RWPE2 (cell line): Measurements from ENCODE around the gene DNAJC6.

Source experiments
- ATAC-seq: fragments of 200-7000 bp; cut with Tn5 transposase; 3 replicates; pipeline ENCODE4 v1.9.1; 2021; ENCODE audit warnings: low read depth
- DNase-seq: peaks from one replicate; pipeline ENCODE4 v3.0.0-alpha.2; 2020; ENCODE audit warnings: low spot score
- H3K27ac ChIP-seq: fragments of 450-650 bp; 2 replicates; pipeline ENCODE4 v1.5.1; 2017; ENCODE audit warnings: mild to moderate bottlenecking; ENCODE audit not compliant: poor library complexity, severe bottlenecking
- H3K27me3 ChIP-seq: fragments of 250-450 bp; sonication (Bioruptor Pico); 2 replicates; pipeline ENCODE4 v1.5.1; 2021; ENCODE audit warnings: mild to moderate bottlenecking, moderate library complexity; ENCODE audit not compliant: insufficient read depth, poor library complexity, severe bottlenecking
- H3K36me3 ChIP-seq: fragments of 250-450 bp; sonication (Bioruptor Pico); 2 replicates; pipeline ENCODE4 v1.5.1; 2020; ENCODE audit warnings: low read depth, mild to moderate bottlenecking, moderate library complexity
- H3K4me1 ChIP-seq: fragments of 250-450 bp; sonication (Bioruptor Pico); 2 replicates; pipeline ENCODE4 v1.5.1; 2021; ENCODE audit warnings: mild to moderate bottlenecking, moderate library complexity; ENCODE audit not compliant: insufficient read depth, poor library complexity, severe bottlenecking
- H3K4me3 ChIP-seq: fragments of 250-450 bp; sonication (Bioruptor Pico); 2 replicates; pipeline ENCODE4 v1.5.1; 2021; ENCODE audit warnings: mild to moderate bottlenecking, moderate library complexity; ENCODE audit not compliant: severe bottlenecking
- H3K9me3 ChIP-seq: fragments of 250-450 bp; sonication (Bioruptor Pico); 2 replicates; pipeline ENCODE4 v1.5.1; 2021; ENCODE audit warnings: mild to moderate bottlenecking, moderate library complexity; ENCODE audit not compliant: severe bottlenecking
- TF ChIP-seq, protein P1 (sequence below): fragments of 450-650 bp; IDR thresholded peaks from one replicate; pipeline ENCODE4 v1.5.1; 2017; ENCODE audit warnings: mild to moderate bottlenecking, moderate library complexity; ENCODE audit not compliant: poor library complexity, severe bottlenecking

The DNAJC6 gene

GRCh38 chr1:65419681-65420589 is 110.6 kb downstream of the DNAJC6 start:
- peak; percentile 98 for DNase-seq
- peak overlapping the region; percentile 73 for H3K4me3 ChIP-seq
- TF ChIP-seq, protein P1, sequence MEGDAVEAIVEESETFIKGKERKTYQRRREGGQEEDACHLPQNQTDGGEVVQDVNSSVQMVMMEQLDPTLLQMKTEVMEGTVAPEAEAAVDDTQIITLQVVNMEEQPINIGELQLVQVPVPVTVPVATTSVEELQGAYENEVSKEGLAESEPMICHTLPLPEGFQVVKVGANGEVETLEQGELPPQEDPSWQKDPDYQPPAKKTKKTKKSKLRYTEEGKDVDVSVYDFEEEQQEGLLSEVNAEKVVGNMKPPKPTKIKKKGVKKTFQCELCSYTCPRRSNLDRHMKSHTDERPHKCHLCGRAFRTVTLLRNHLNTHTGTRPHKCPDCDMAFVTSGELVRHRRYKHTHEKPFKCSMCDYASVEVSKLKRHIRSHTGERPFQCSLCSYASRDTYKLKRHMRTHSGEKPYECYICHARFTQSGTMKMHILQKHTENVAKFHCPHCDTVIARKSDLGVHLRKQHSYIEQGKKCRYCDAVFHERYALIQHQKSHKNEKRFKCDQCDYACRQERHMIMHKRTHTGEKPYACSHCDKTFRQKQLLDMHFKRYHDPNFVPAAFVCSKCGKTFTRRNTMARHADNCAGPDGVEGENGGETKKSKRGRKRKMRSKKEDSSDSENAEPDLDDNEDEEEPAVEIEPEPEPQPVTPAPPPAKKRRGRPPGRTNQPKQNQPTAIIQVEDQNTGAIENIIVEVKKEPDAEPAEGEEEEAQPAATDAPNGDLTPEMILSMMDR = no peak

GRCh38 chr1:65420590-65421350 is 111.4 kb downstream of the DNAJC6 start, which contains the start of the genes LEPR and LEPROT:
TSS of gene LEPR (plus strand) at chr1:65420668. CDS start at chr1:65565566, 144,898 bp downstream.
TSS of gene LEPROT (plus strand) at chr1:65420668. CDS start at chr1:65420725, 57 bp downstream.
- peaks cover 12% of the 10 kb centered on the region for H3K36me3 ChIP-seq
- peak within 1 kb of the TSS; percentile 73 for H3K4me3 ChIP-seq
- peaks cover 61% of the 10 kb centered on the region for H3K4me1 ChIP-seq
- ATAC-seq (peak; percentile 46), DNase-seq (no peak)
- H3K9me3 ChIP-seq = no peaks in the 10 kb centered on the region
- H3K27me3 ChIP-seq = no peaks in the 10 kb centered on the region
- TF ChIP-seq, protein P1 = no peak
- peak within 1 kb of the TSS; percentile 91 for H3K27ac ChIP-seq

More at GRCh38 chr1:65419681-65420589, 110.6 kb downstream of the DNAJC6 start:
- Histone ChIP-seq H3K36me3 (peaks cover 4% of the 10 kb centered on the region), H3K27me3 (no peaks in the 10 kb centered on the region), H3K4me1 (peaks cover 53% of the 10 kb centered on the region), H3K9me3 (no peaks in the 10 kb centered on the region), H3K27ac (peak overlapping the region; percentile 91)
- peak; percentile 79 for ATAC-seq

GRCh38 chr1:65421351-65422025 is 112.1 kb downstream of the DNAJC6 start:
- DNase-seq (no peak), ATAC-seq (no peak)
- Histone ChIP-seq H3K4me1 (peaks cover 68% of the 10 kb centered on the region), H3K27ac (peak overlapping the region; percentile 91), H3K36me3 (peaks cover 19% of the 10 kb centered on the region), H3K27me3 (no peaks in the 10 kb centered on the region), H3K4me3 (peak overlapping the region; percentile 73), H3K9me3 (no peaks in the 10 kb centered on the region)
- TF ChIP-seq, protein P1 = no peak

DNA sequence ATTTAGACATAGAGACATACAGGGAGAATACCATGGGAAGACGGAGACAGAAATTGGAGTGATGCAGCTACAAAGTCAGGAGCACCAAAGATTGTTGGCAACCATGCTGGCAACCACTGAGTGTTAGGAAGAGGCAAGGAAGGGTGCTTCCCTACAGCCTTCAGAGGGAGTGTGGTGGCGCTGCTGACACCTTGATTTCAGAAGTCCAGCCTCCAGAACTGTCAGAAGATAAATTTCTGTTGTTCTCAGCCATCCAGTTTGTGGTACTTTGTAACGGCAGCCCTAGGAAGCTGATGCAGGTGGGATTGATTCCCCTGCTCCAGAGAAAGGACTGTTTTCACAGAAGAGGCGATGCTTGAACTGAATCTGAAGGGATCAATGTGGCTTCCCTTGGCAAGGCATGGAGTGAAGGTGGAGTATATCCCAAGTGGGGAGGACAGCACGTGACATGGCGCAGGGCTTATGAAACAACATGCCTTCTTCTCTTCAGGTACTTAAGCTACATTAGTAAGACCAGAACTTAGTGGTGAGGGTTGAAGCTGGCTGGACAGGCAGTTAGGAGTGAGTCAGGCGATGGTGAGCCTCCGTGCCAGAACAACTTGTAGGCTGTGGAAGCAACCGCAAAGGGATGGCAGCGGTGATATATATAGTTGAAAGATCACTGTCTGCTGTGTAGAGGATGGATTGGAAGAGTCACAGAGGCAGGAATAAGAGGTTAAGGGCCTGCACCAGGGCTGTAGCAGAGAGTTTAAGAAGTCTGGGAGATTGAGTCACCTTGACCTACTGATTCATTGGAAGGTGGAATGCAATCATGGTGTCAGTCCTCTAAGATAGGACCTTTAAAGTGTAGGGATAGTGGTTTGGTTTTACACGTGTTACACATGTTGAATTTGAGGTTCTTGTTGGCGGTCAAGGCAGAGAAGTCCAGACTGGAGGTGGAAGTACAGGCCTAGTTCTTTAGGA is 113.2 kb downstream of the DNAJC6 start:
- peaks cover 30% of the 10 kb centered on the region for H3K36me3 ChIP-seq
- H3K4me1 ChIP-seq = peaks cover 63% of the 10 kb centered on the region
- DNase-seq = no peak
- H3K4me3 ChIP-seq = no peak overlapping the region
- no peaks in the 10 kb centered on the region for H3K9me3 ChIP-seq
- no peaks in the 10 kb centered on the region for H3K27me3 ChIP-seq
- TF ChIP-seq, protein P1 = no peak
- H3K27ac ChIP-seq = peak overlapping the region; percentile 91
- ATAC-seq = no peak
